Mammary epithelial cell (primary cell): ENCODE measurements around the gene TBC1D22A.

Experiments
- CTCF ChIP-seq, 2 donors: IDR thresholded peaks in 1 of 2; conservative IDR thresholded peaks in 1 of 2; 2 replicates each; pipeline ENCODE4 v1.5.1; 2011 to 2012; ENCODE audit warnings: inconsistent platforms in 2 of 2, low read length in 2 of 2, mild to moderate bottlenecking in 2 of 2, control low read depth in 1 of 2, low read depth in 1 of 2; ENCODE audit not compliant: insufficient read depth in 1 of 2; ENCODE audit errors: extremely low read depth in 1 of 2
- EZH2 ChIP-seq: IDR thresholded peaks from 2 replicates; pipeline ENCODE4 v1.6.1; 2012; ENCODE audit warnings: low read length, inconsistent platforms, borderline replicate concordance

GRCh38 chr22:47107431-47107830 lies 345.0 kb downstream of the TBC1D22A start:
- TF ChIP-seq EZH2, result no peak
- no peak for TF ChIP-seq CTCF (conservative IDR thresholded peaks at IDR 0.05 in 1 of 2, IDR thresholded peaks at IDR 0.05 in 1 of 2; ENCODE audit: extremely low read depth in 1 of 2, insufficient read depth in 1 of 2, low read depth in 1 of 2, low read length in 2 of 2)
